ENCODE measurements around the gene ERI3. TPM values are rescaled to one million over a fixed set of nuclear protein-coding genes. Genes with fewer than 3 reads are reported as not detected.

The ERI3 gene, protein sequence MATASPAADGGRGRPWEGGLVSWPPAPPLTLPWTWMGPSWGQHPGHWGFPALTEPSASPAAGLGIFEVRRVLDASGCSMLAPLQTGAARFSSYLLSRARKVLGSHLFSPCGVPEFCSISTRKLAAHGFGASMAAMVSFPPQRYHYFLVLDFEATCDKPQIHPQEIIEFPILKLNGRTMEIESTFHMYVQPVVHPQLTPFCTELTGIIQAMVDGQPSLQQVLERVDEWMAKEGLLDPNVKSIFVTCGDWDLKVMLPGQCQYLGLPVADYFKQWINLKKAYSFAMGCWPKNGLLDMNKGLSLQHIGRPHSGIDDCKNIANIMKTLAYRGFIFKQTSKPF
- polyA plus RNA-seq, result 41.6 TPM

DNA sequence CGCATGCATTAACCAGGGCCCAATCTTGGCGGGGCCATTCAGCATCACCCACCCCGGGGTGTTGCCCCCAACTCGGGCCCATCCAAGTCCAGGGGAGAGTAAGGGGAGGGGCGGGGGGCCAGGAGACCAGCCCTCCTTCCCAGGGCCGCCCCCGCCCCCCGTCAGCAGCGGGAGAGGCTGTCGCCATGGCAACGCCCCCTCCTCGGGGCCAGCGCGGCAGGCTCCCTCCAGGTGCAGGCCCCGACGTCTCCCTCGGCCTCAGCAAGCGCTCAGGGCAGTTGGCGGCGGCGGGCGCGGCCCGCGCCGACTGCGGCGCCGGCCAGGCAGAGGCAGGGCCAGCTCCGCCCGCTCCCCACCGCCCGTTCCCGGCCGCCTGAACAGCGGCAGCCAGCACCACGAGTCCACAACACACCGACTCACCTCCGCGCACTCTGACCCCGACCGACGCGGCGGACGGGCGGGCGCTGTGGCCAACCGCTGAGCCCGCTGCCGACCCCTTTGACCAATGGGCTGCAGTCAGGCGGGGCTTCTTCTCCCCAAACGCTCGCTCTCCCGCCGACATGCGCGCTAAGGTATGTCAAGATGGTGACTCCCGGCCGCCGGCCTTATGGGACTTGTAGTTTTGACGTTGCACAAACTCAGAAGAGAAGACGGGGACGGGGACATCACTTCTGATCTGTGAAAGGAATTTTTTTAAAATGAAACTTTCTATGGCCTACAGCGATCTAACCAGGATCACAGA is at the start of gene ERI3:
Gene ERI3 (minus strand): TSS at position 418 of the 742 bp plus-strand sequence. CDS start 231 bp downstream, at position 187.
- Mint-ChIP-seq H3K27ac (peak within 1 kb of the TSS; percentile 46 to 96 (median 94)), H3K4me1 (peaks cover 11 to 24% (median 23%) of the 10 kb centered on the region in 3 donors), H3K36me3 (no peaks in the 10 kb centered on the region), H3K9me3 (no peaks in the 10 kb centered on the region), H3K4me3 (peak within 1 kb of the TSS; percentile 93 to 99 (median 96)), H3K27me3 (no peaks in the 10 kb centered on the region)

DNA sequence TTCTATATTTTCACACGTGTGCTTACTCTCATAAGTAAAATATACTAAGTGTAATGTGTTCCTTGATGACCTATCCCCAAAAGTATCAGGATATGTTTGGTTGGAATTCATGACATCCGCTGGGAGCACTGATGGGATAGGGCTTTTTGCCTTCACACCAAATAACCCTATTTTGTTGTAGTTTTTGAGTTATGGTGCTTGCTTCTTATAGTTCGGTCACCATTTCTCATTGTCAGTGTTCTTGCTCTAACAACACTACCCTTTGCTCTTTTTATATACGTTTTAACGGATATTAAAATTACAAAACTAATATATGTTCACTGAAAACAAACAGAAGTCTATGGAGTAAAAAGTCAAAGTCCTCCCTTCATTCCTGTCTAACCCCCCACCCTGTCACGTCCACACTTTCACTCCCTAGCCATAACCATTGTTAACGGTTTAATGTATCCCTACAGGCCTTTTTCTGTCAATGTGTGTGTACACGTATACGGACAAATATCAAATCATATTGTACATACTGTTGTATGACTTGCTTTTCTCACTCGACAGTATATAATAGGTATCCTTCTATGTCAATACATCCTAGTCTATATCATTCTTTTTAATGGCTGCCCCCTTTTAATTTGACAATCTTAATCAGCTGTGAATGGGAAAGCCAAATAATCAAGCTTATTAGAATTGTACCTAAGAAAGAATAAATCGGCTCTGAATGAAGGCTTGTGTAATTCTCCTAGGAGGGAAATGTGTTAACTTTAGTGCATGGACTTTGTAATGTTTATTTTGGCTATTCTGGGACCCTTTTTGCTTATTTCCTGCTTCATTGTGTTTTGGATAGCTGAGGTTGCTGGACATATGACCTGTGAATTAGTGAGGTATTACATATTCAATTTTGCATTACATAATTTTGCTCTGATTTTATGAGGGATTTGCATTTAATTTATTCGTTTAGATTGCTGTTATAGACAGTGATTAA is 46.5 kb upstream of the ERI3 start:
- H3K4me1 Mint-ChIP-seq, result peaks cover 4 to 11% (median 9%) of the 10 kb centered on the region in 3 donors
- H3K27me3 Mint-ChIP-seq, result peaks cover 46% of the 10 kb centered on the region
- H3K4me3 Mint-ChIP-seq, result no peak overlapping the region
- H3K36me3 Mint-ChIP-seq, result no peaks in the 10 kb centered on the region
- H3K9me3 Mint-ChIP-seq, result no peaks in the 10 kb centered on the region
- H3K27ac Mint-ChIP-seq, result no peak overlapping the region

DNA sequence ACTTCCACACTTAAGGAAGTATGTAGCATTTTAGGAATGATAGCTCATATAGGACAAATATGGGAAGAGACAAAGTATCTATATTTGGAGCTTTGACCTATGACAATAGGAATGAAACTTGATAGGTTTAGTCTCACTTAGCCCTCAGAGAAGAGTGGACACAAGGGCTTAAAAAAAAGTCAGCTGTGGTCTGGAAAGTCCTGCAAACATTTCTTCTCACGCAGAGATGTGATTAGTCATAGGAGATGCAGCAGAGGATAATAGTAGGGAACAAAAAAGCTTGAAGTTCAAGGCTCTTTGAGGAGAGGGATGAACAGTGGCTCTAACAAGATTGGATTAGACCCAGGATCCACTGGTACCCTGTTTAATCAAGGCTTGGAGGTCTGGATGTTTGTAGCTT is 35.2 kb upstream of the ERI3 start:
- Mint-ChIP-seq H3K9me3 (no peaks in the 10 kb centered on the region), H3K36me3 (peaks cover 1% of the 10 kb centered on the region), H3K4me1 (no peaks in the 10 kb centered on the region), H3K4me3 (no peak overlapping the region), H3K27ac (no peak overlapping the region), H3K27me3 (peaks cover 11% of the 10 kb centered on the region)

DNA sequence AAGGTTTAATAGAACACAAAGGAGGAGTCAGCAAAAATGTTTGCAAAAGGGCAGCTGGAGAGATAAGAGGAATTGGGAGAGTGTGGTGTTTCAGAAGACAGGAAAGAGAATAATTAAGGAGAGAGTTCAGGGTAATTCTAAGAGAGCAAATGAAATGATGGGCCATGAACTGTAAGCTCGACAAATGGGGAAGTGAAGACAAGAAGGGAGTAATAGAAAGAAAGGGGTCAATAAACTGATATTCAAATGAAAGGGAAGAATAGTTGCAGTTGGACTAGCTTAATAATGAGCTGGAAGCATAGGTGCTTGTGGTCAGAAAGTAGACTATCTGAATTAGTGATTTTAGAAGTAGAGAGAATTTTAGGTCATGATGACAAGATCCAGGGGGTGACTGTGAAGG is 34.4 kb upstream of the ERI3 start:
- Mint-ChIP-seq H3K4me3 (no peak overlapping the region), H3K9me3 (no peaks in the 10 kb centered on the region), H3K27me3 (peaks cover 10% of the 10 kb centered on the region), H3K36me3 (no peaks in the 10 kb centered on the region), H3K27ac (no peak overlapping the region), H3K4me1 (no peaks in the 10 kb centered on the region)

DNA sequence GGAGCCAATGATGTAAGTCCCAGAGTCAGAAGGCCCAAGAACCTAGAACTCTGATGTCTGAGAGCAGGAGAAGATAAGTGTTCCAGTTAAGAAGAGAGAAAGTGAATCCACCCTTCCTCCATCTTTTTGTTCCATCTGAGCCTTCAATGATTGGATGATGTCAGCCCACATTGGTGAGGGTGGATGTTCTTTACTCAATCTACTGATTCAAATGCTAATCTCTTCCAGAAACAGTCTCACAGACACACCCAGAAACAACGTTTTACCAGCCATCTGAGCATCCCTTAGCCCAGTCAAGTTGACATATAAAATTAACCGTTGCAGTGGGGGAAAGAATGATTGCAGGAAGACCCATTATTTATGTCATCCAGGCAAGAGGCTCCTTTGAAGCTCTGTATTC is 33.5 kb upstream of the ERI3 start:
- Mint-ChIP-seq H3K36me3 (no peaks in the 10 kb centered on the region), H3K4me3 (no peak overlapping the region), H3K4me1 (no peaks in the 10 kb centered on the region), H3K27me3 (peaks cover 8% of the 10 kb centered on the region), H3K9me3 (no peaks in the 10 kb centered on the region), H3K27ac (no peak overlapping the region)

DNA sequence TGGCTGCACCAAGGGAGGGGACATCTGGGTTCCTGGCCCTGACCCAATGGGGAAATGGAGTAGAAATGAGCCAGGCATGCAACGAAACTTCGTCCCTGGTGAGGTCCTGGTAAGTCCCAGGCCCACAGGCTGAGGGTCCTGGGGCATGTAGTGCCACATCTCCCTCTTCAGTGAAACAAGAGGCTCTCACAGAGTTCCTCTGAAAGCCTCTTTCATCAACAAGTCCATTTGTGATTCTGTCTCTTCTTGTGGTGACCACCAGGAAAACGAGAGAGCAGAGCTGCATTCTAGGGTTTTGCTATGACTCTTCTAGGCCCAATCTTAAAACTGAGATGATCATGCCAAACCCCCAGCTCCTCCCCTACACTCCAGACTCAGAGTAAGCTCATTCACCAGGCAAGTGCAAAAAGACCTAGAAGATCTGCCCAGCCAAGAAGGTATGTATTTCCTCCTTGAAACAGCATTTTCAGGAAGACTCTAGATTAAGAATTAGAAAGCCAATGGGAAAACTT is 25.7 kb upstream of the ERI3 start:
- no peak overlapping the region for H3K4me3 Mint-ChIP-seq

DNA sequence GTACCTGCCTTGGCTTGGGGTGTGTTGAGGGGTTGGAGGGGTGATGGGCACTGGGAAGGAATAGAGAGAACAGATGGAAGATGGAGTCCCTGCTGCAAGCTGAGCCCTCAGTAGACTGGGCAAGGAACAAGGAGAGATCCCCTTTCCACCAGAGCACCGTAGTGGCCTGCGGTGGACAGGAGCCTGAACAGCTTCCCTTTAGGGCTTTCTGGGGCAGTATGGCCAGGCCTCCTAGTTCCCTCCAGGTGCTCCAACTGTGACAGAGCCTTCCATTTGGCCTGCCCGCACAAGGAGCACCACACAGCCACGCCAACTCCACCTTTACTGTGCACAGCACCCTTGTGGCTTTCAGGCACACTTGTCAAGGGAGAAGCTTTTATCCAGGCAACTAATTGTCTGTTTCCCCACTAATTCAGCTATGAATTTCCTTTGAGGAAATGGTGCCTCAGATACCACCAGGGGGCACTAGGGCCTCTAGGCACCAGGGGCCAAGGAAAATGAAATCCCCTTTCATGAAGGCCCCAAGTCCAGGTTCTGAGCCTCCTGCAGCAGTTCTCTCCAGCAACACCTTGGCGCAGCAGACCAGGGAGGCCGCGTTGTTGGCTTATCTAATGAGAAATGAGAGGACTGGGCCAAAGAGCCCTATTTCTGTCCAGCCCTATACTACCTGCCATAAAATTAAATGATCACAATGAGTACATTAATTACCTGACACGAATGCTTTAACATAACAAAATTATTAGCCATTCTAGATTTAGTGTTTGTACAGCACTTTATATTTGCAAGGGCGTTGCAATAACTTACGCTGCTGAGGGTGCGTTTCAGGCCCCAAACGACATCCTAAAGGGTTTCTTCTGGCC is 23.1 kb upstream of the ERI3 start:
- no peaks in the 10 kb centered on the region for H3K9me3 Mint-ChIP-seq
- H3K27me3 Mint-ChIP-seq, result peaks cover 7% of the 10 kb centered on the region
- no peak overlapping the region for H3K27ac Mint-ChIP-seq
- no peaks in the 10 kb centered on the region for H3K36me3 Mint-ChIP-seq
- no peaks in the 10 kb centered on the region for H3K4me1 Mint-ChIP-seq
- H3K4me3 Mint-ChIP-seq, result no peak overlapping the region

More for the DNA sequence above, 25.7 kb upstream of the ERI3 start:
- H3K27ac Mint-ChIP-seq, result no peak overlapping the region
- H3K27me3 Mint-ChIP-seq, result peaks cover 9% of the 10 kb centered on the region
- no peaks in the 10 kb centered on the region for H3K36me3 Mint-ChIP-seq
- no peaks in the 10 kb centered on the region for H3K9me3 Mint-ChIP-seq
- no peaks in the 10 kb centered on the region for H3K4me1 Mint-ChIP-seq

DNA sequence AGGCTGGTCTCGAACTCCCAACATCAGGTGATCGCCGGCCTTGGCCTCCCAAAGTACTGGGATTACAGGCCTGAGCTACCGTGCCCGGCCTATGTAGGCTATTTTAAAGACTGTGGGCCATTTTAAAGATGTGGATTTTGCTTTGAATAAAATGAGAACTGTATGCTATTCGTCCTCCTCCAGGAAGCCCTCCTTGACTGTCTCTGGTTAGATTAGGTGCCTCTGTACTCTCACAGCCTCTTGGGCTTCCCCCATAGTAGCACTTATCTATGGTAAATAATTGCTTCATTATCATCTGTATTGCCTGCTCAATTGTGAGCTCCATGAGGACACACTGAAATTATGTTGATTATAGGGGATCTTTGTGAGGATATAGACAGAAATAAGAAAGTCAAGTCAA is 20.5 kb upstream of the ERI3 start:
- Mint-ChIP-seq H3K4me3 (no peak overlapping the region), H3K9me3 (no peaks in the 10 kb centered on the region), H3K27ac (no peak overlapping the region), H3K4me1 (no peaks in the 10 kb centered on the region), H3K36me3 (no peaks in the 10 kb centered on the region), H3K27me3 (peaks cover 3% of the 10 kb centered on the region)

DNA sequence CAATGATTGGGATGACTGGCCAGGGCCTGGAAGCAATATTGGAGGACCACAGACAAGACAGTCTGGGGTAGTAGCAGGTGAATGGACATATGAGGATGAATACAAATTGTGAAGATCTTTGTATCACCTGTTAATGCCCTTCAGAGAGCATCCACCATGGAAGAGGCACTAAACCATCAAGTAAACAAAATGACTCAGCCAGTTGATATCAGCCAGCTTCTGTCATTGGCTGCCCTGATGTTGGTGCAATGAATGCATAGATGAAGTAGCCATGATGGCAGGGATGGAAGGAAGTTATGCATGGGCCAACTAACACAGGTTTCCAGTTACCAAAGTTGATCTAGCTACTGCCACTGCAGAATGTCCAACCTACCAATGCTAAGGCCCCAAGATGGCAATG is 16.1 kb upstream of the ERI3 start:
- no peaks in the 10 kb centered on the region for H3K4me1 Mint-ChIP-seq
- H3K4me3 Mint-ChIP-seq, result no peak overlapping the region
- H3K27me3 Mint-ChIP-seq, result peaks cover 2% of the 10 kb centered on the region
- H3K27ac Mint-ChIP-seq, result no peak overlapping the region
- H3K36me3 Mint-ChIP-seq, result no peaks in the 10 kb centered on the region
- no peaks in the 10 kb centered on the region for H3K9me3 Mint-ChIP-seq

DNA sequence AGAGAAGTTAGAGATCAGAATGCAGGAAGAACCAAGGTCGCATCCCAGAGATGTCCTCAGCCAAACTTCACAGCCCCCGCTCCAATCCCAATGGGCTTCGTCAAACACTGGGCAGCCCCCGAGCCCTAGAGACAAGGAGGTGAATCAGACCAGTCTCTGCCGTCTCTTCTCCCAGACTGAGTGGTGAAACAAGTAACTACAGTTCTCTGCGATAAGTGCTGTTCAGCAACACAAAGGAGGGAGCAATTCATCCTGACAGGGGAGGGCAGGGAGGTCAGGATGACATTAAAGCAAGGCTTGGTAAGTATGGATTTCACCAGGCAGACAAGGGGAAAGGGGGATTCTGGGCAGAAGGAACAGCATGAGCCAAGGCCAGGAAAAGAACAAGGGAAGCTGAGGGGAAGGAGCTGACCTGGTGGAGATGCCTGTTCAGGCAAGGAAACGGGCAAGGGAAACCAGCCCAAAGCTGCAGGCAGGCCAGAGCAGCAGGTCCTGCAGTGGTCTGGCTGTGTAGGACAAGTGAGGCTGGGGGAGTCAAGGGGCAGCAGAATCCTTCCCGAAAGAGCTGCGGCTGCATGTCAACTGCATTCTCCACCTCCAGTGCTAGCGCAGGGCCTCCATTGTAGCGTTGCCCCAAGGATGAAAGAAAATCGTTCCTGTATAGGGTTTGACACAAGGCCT is 13.6 kb upstream of the ERI3 start:
- Mint-ChIP-seq H3K27ac (no peak overlapping the region), H3K4me3 (no peak overlapping the region), H3K9me3 (no peaks in the 10 kb centered on the region), H3K27me3 (peaks cover 2% of the 10 kb centered on the region), H3K4me1 (peaks cover 0 to 1% (median 0%) of the 10 kb centered on the region in 3 donors), H3K36me3 (no peaks in the 10 kb centered on the region)

DNA sequence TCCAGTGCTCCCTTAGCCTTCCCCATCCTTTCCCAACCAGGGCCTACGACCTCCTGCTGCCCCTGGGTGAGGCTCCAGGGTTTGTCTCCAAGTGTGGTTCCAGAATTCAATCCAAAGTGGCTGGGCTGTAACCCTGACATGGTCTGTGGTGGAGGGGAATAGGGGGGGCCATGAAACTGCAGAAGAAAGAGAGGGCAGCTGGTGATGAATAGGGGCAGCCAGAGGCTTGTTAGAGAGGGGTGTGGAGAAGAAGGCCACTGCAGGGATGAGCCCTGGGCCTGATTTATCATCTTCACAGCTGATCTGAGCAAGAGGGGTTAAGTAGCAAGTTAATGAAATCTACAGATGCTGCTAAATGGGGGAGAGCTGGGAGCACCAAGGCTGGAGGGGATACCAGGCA is 12.9 kb upstream of the ERI3 start:
- H3K4me1 Mint-ChIP-seq, result peaks cover 2 to 5% (median 3%) of the 10 kb centered on the region in 3 donors
- H3K4me3 Mint-ChIP-seq, result no peak overlapping the region
- no peak overlapping the region for H3K27ac Mint-ChIP-seq
- peaks cover 2% of the 10 kb centered on the region for H3K27me3 Mint-ChIP-seq
- no peaks in the 10 kb centered on the region for H3K36me3 Mint-ChIP-seq
- H3K9me3 Mint-ChIP-seq, result no peaks in the 10 kb centered on the region

DNA sequence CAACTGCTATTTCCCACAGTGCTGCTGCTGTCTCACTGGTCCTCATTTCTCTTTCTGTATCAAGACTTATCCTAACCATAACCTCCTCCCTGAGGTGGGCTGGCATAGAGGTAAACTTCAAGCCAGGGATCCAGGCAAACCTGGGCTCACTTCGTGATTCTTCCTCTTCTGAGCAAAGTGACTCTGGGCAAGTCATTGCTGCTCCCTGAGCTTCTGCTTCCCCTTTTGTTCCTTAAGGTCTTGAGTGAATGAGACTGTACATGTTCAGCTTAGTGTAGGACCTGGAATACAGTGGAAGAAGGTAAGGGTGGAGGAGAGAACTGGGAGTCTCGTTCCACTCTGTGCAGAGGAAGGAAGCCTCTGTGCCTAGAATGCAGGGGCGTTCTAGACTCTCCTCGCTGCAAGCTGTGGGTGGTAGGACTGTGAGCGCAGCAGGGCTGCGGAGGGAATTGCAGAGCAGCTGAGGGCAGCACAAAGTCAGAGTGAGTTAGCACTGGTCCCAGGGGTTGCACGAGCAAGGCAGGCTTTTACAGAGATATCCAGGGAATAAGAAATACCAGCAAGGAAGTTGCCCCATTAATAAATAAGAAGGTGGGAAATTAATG is 11.4 kb upstream of the ERI3 start:
- Mint-ChIP-seq H3K27ac (no peak overlapping the region), H3K4me1 (peaks cover 9 to 12% (median 12%) of the 10 kb centered on the region in 3 donors), H3K36me3 (no peaks in the 10 kb centered on the region), H3K9me3 (no peaks in the 10 kb centered on the region), H3K4me3 (no peak overlapping the region), H3K27me3 (peaks cover 2% of the 10 kb centered on the region)

DNA sequence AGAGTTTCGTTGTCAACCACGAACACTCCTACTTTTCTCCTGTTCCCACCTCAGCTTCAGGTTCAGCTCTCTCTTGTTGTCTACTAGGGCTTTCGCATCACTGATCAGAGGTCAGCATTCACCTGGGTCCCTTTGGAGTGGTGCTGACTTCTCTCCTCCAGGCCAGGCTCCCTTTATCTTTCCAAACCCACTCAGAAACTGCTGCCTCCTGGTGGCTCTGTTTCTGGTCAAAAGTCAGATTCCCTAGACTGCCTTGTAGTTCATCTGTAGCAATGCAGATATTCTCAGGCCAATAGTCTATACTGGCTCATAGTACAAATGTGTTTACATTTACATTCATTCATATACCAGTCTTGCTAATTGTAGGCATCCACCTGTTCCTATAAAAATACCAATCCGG is 6.4 kb upstream of the ERI3 start:
- H3K4me1 Mint-ChIP-seq, result peaks cover 9 to 12% (median 12%) of the 10 kb centered on the region in 3 donors
- no peaks in the 10 kb centered on the region for H3K27me3 Mint-ChIP-seq
- peaks cover 2% of the 10 kb centered on the region for H3K36me3 Mint-ChIP-seq
- no peaks in the 10 kb centered on the region for H3K9me3 Mint-ChIP-seq
- H3K27ac Mint-ChIP-seq, result no peak overlapping the region
- no peak overlapping the region for H3K4me3 Mint-ChIP-seq
